Right cardiac atrium (tissue), 5 donors: ENCODE measurements around the gene SLC22A13. TPM values are rescaled to one million over a fixed set of nuclear protein-coding genes. Genes with fewer than 3 reads are reported as not detected.
"Not testable (repeated sequence)": the region's sequence is repeated elsewhere in the genome, so short reads cannot be mapped to it uniquely, and the experiment has no call there.

Experiments used
- ATAC-seq, 2 donors: fragments of 200-7000 bp; cut with Tn5 transposase; one replicate each; pipeline versions ENCODE4 v1.8.0 to v1.9.1; 2020; ENCODE audit warnings: moderate library complexity in 2 of 2, mild to moderate bottlenecking in 1 of 2
- DNase-seq, 3 donors: peaks; one replicate each; pipeline ENCODE4 v3.0.0-alpha.2; 2020
- H3K27ac ChIP-seq: one replicate; pipeline ENCODE4 v1.5.1; 2013; ENCODE audit warnings: mild to moderate bottlenecking, low read length, control low read depth, moderate library complexity
- H3K27me3 ChIP-seq: one replicate; pipeline ENCODE4 v1.6.1; 2013; ENCODE audit not compliant: control insufficient read depth, insufficient read depth
- H3K4me1 ChIP-seq: one replicate; pipeline ENCODE4 v1.6.1; 2013; ENCODE audit warnings: low read length; ENCODE audit not compliant: control insufficient read depth, insufficient read depth
- H3K4me3 ChIP-seq: one replicate; pipeline ENCODE4 v1.5.1; 2013; ENCODE audit warnings: low read length, control low read depth
- H3K9me3 ChIP-seq: one replicate; pipeline ENCODE4 v1.6.1; 2013; ENCODE audit warnings: low read length; ENCODE audit not compliant: control insufficient read depth
- WGBS: extraction: QIAGEN DNeasy Blood & Tissue Kit; methylation state at CpG from one replicate; pipeline ENCODE4 v1.1.7; 2013; 5-methylcytosine and 5-hydroxymethylcytosine counted together
- intact Hi-C, 4 donors: fragments of 100-400 bp; cut with DNase I; formaldehyde crosslinking; loops; one replicate each; pipeline versions ENCODE4 v1.11.0 to v1.14.0; 2022 to 2023
- polyA plus RNA-seq: library from polyadenylated mRNA; stranded (reverse); fragments of 200-250 nt; gene quantifications from one replicate; pipeline ENCODE4 v1.2.3, GENCODE V29; 2013
- total RNA-seq, 4 donors: library from RNA; stranded (reverse); fragmentation: NEBNext Ultra II Directional; extraction: Animal tissue kit (Norgen Biotek cat#: 25700); gene quantifications; one replicate each; pipeline ENCODE4 v1.2.1, GENCODE V29; 2021
- donor health status: healthy with polysubstance abuse.
- donor health status: DM: no; HTN: yes; CAD: no.
- donor health status: DM: no; HTN: no; CAD: no.
- donor health status: DM: no; HTN: yes; CAD: no; lungs with severe emphysema.
- donor health status: DM: yes; HTN: yes; CAD: no.

Gene SLC22A13
- total and polyA plus RNA-seq, 5 donors, result 0.09 to 0.29 (median 0.18) TPM; not detected in 2

- DNase-seq, result no peak
Observed at GRCh38 chr3:38281895-38282686, 16.5 kb downstream of the SLC22A13 start, which contains the start of gene SLC22A14. Gene SLC22A14, plus strand, starts transcription at chr3:38282294. Its CDS starts 23,733 bp downstream, at chr3:38306027.

DNA sequence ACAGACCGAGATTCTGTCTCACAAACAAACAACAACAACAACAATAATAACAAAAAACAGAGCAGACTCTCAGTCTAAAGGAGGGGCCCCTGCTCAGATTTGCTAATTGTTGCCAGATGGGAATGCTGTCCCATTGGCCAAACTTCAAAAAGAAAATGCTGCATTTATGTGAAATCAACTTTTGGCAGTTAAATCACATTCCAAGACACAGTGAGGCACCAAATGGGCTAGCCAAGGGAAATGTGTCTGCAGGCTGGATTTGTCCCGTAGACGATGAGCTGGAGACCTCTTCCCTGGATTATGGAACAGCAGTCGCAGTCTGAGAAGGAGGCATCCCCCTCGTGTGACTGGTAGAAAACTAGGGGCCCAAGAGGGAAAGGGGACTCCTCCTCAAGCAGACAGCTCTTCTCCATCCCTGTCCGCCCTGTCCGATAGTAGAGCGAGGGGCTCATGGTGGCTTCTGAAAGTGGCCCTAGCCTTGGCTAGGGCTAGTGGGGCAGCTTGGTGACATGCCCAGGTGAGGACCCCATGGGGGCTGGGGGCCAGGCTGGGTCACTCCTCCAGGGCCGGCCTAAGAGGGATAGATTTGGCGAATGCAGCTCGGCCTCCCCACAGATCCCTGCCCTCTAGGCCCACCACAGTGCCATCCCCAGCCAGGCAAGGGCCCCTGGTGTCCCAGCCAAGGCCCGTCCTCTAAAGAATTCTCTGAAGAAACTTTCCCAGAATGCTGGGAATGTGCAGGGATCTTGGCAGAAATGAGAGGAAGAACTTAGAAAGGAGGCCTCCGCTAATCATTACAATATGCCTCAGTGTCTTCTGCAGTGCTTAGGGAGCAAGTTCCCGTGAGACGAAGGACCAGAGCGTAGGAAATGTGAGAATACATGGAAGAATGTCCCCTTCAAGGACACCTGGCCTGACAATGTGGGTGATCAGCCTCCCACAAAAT lies 18.5 kb downstream of the SLC22A13 start:
- Histone ChIP-seq H3K9me3 (no peaks in the 10 kb centered on the region), H3K4me3 (no peak overlapping the region), H3K27me3 (no peaks in the 10 kb centered on the region), H3K4me1 (no peaks in the 10 kb centered on the region), H3K27ac (no peak overlapping the region)
- 82% methylated on average over 16 of the region's 16 CpGs for WGBS
- intact Hi-C loops, result no loop called here
- ATAC-seq, result no peak
- no peak for DNase-seq

More at GRCh38 chr3:38281895-38282686, 16.5 kb downstream of the SLC22A13 start, which contains the start of gene SLC22A14:
- no peak within 1 kb of the TSS for H3K27ac ChIP-seq
- no peak within 1 kb of the TSS for H3K4me3 ChIP-seq
- 87% methylated on average over 14 of the region's 14 CpGs for WGBS
- H3K4me1 ChIP-seq, result no peaks in the 10 kb centered on the region
- no peaks in the 10 kb centered on the region for H3K9me3 ChIP-seq
- H3K27me3 ChIP-seq, result no peaks in the 10 kb centered on the region
- intact Hi-C loops, result no loop called here
- no peak for ATAC-seq

DNA sequence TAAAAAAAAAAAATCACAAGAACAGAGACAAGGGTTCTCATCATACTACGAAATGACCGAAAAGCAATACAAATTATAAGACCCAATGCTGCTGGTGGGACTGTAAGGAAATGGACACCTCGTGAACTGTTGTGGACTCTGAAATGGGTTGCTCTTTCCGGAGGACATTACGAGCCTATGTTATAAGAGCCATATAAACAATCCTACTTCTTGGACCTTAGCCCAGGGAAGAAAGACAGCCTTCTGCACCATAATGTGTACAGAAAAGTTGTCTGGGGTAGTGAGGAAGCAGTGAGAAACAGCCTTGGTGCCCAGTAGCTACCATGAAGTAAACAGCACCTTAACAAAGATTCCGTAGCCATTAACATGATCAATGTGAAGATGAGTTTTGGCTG lies 19.1 kb downstream of the SLC22A13 start:
- Histone ChIP-seq H3K4me3 (no peak overlapping the region), H3K9me3 (no peaks in the 10 kb centered on the region), H3K27me3 (no peaks in the 10 kb centered on the region), H3K4me1 (no peaks in the 10 kb centered on the region), H3K27ac (no peak overlapping the region)
- 90% methylated on average over 6 of the region's 6 CpGs for WGBS
- intact Hi-C loops, result no loop called here
- DNase-seq, result no peak
- ATAC-seq, result no peak

DNA sequence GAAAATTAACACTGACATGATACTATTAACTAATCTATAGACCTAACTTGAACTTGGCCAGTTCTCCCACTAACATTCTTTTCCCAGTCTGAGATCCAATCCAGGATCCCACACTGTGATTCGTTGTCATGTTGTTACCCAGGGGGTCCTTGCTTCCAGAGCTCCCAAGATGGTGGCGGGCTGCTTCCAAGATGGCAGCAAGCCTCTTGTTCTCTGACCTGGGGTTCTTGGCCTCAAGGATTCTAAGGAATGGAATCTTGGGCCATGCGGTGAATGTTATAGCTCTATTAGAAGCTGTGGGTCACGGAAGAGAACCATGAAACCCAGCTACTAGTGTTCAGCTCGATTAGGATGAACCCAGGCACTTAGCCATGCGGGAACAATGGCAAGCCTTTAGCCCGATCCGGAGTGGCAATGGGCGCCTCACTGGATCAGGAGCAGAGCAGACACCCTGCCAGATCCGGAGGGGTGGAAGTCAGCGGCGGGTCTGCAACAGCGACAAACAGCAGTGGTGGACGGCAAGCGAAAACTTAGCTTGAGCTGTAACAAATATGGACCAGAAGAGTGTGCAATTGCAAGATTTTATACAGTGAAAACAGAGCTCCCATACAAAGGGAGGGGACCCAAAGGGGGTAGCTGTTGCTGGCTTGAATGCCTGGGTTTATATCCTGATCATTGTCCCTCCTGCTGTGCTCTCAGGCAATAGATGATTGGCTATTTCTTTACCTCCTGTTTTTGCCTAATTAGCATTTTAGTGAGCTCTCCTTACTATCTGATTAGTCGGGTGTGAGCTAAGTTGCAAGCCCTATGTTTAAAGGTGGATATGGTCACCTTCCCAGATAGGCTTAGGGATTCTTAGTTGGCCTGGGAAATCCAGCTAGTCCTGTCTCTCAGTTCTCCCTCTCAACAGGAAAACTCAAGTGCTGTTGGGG lies 23.9 kb downstream of the SLC22A13 start:
- ATAC-seq, H3K27me3 ChIP-seq: not testable (repeated sequence)

DNA sequence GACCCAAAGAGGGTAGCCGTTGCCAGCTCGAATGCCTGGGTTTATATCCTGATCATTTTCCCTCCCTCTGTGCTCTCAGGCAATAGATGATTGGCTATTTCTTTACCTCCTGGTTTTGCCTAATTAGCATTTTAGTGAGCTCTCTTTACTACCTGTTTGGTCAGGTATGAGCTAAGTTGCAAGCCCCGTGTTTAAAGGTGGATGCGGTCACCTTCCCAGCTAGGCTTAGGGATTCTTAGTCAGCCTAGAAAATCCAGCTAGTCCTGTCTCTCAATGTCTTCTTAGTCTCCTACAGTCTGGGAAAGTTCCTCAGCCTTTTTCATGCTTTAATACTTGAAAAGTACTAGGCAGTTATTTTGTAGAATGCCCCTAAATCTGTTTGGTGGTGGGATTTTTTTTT lies 31.4 kb downstream of the SLC22A13 start:
- WGBS, result 89% methylated on average over 4 of the region's 4 CpGs
- DNase-seq, H3K27me3 ChIP-seq, H3K27ac ChIP-seq, H3K4me3 ChIP-seq, H3K9me3 ChIP-seq, H3K4me1 ChIP-seq, intact Hi-C loops, ATAC-seq: not testable (repeated sequence)

More for the DNA sequence above, 23.9 kb downstream of the SLC22A13 start:
- H3K27ac ChIP-seq, DNase-seq, intact Hi-C loops, H3K4me3 ChIP-seq, H3K9me3 ChIP-seq, H3K4me1 ChIP-seq: not testable (repeated sequence)
- WGBS, result 93% methylated on average over 16 of the region's 16 CpGs

GRCh38 chr3:38297537-38297936 lies 31.9 kb downstream of the SLC22A13 start:
- Histone ChIP-seq H3K4me1 (no peaks in the 10 kb centered on the region), H3K27me3 (no peaks in the 10 kb centered on the region), H3K27ac (no peak overlapping the region), H3K4me3 (no peak overlapping the region), H3K9me3 (no peaks in the 10 kb centered on the region)
- DNase-seq (no peak), ATAC-seq (no peak)
- intact Hi-C loops, result no loop called here

- intact Hi-C loops, result no loop called here
- no peak overlapping the region for H3K4me3 ChIP-seq
- DNase-seq (no peak), ATAC-seq (no peak)
- H3K9me3 ChIP-seq, result no peaks in the 10 kb centered on the region
- no peaks in the 10 kb centered on the region for H3K27me3 ChIP-seq
- H3K4me1 ChIP-seq, result no peaks in the 10 kb centered on the region
- WGBS, result 83% methylated on average over 5 of the region's 5 CpGs
- no peak overlapping the region for H3K27ac ChIP-seq
Observed at GRCh38 chr3:38297947-38298711, 32.5 kb downstream of the SLC22A13 start.

DNA sequence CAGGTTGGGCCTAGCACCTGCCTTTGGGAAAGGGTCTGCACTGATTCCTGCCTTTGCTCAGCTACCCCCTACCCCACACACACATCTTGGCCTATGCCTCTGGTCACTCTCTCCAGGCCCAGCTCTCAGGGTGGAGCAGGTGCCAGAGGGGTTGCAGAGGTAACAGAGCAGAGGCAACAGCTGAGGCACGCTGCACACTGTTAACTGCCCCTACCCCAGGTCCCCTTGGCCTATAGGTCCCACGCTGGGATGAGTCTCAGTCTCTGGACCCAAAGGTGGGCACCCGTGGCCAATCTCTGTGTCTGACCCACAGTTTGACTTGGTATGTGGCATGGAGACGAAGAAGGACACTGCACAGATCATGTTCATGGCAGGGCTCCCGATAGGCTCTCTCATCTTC lies 41.3 kb downstream of the SLC22A13 start:
- no peaks in the 10 kb centered on the region for H3K4me1 ChIP-seq
- no peak overlapping the region for H3K4me3 ChIP-seq
- intact Hi-C loops, result no loop called here
- 91% methylated on average over 5 of the region's 5 CpGs for WGBS
- H3K27ac ChIP-seq, result no peak overlapping the region
- DNase-seq (no peak), ATAC-seq (no peak)
- H3K9me3 ChIP-seq, result no peaks in the 10 kb centered on the region
- no peaks in the 10 kb centered on the region for H3K27me3 ChIP-seq

- Histone ChIP-seq H3K27me3 (no peaks in the 10 kb centered on the region), H3K4me1 (no peaks in the 10 kb centered on the region), H3K27ac (no peak overlapping the region), H3K4me3 (no peak overlapping the region), H3K9me3 (no peaks in the 10 kb centered on the region)
- intact Hi-C loops, result no loop called here
- ATAC-seq, result peak in 1 of 2 donors; percentile 11
- WGBS, result 89% methylated on average over 12 of the region's 12 CpGs
- peak in 1 of 3 donors; percentile 54 for DNase-seq
Observed at GRCh38 chr3:38307599-38307998, 42.0 kb downstream of the SLC22A13 start.

GRCh38 chr3:38308456-38308855 lies 42.8 kb downstream of the SLC22A13 start:
- intact Hi-C loops, result no loop called here
- Histone ChIP-seq H3K27me3 (no peaks in the 10 kb centered on the region), H3K9me3 (no peaks in the 10 kb centered on the region), H3K4me1 (no peaks in the 10 kb centered on the region), H3K27ac (no peak overlapping the region), H3K4me3 (no peak overlapping the region)
- ATAC-seq (no peak), DNase-seq (no peak)
- 88% methylated on average over 9 of the region's 9 CpGs for WGBS
